HG02642 (cell line): ENCODE results near the gene MX1.

Experiments
- ATAC-seq: cut with Tn5 transposase; IDR thresholded peaks from one replicate; pipeline ENCODE4 v1.9.1; 2021; ENCODE audit warnings: mild to moderate bottlenecking; ENCODE audit not compliant: unreplicated experiment, poor library complexity

Gene MX1, protein sequence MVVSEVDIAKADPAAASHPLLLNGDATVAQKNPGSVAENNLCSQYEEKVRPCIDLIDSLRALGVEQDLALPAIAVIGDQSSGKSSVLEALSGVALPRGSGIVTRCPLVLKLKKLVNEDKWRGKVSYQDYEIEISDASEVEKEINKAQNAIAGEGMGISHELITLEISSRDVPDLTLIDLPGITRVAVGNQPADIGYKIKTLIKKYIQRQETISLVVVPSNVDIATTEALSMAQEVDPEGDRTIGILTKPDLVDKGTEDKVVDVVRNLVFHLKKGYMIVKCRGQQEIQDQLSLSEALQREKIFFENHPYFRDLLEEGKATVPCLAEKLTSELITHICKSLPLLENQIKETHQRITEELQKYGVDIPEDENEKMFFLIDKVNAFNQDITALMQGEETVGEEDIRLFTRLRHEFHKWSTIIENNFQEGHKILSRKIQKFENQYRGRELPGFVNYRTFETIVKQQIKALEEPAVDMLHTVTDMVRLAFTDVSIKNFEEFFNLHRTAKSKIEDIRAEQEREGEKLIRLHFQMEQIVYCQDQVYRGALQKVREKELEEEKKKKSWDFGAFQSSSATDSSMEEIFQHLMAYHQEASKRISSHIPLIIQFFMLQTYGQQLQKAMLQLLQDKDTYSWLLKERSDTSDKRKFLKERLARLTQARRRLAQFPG

GRCh38 chr21:41425954-41426675 is at the start of gene MX1:
Gene MX1 (plus strand): TSS chr21:41426239. CDS start chr21:41432071, 5,832 bp downstream.
- ATAC-seq, result peak; percentile 86

DNA sequence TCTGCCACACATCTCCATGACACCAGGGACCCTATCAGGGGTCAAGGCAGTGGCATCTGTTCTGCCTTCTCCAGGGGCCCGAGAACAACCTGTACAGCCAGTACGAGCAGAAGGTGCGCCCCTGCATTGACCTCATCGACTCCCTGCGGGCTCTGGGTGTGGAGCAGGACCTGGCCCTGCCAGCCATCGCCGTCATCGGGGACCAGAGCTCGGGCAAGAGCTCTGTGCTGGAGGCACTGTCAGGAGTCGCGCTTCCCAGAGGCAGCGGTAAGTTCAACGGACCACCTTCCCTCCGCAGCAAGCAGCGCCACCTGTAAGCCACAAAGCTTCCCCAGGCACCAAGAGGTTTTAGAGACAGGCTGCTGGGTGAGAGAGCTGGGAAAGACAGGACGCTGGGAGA is 48.3 kb upstream of the MX1 start:
- ATAC-seq, result no peak

- no peak for ATAC-seq
These were observed 47.2 kb upstream of the MX1 start for GRCh38 chr21:41378849-41379248.

GRCh38 chr21:41379901-41380300 is 46.1 kb upstream of the MX1 start:
- ATAC-seq, result no peak

DNA sequence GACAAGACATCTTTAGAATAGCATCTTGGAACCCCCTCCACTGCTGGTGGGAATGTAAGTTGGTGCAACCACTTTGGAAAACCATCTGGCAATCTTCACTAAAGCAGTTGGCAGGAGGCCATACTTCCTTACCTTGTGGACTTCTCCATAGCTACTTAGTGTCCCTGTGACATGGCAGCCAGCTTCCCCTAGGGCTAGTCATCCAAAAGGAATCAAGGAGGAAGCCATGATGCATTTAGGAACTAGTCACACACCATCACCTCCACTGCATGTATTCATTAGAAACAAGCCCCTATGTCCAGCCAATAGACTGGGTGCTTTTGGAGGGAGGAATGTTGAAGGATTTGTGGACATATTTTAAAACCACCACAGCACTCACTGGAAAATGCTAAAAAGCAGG is 44.3 kb upstream of the MX1 start:
- ATAC-seq, result no peak

GRCh38 chr21:41387042-41387819 is 38.8 kb upstream of the MX1 start:
- ATAC-seq, result no peak

DNA sequence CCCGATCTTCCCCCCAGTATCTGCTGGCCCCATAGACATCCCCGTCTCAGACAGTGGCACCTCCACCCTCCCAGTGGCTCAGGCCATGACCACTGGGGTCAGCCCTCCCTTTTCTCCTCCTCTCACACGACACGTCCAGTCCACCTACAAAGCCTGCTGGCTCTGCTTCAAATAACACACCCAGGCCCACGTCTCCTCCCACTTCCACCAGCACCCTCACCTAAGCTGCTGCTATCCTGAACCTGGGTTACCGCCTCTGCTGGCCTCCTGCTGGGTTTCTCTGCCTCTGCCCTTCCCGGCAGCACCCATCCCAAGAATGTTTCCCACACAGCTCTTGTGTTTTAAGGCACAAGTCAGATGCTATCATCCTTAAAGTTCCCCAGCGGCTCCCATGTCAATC is 38.2 kb upstream of the MX1 start:
- ATAC-seq, result no peak

DNA sequence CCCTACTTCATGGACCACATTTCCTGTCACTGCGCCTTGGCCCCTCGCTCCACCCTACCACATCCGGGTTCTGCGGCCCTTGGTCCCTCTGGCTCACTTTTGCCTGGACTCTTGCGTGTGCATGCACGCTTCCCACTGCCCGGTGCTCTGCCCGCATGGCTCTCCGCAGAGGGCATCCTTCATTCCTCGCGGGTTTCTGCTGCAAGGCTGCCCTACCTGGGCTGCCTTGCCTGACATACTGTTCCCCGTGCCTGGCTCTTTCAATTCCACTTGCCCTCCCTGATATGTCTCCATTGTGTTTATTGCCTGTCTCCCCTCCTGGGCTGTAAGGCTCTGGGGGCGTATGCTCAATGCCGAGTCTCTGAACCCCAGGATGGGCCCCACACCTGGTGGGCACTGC is 37.8 kb upstream of the MX1 start:
- no peak for ATAC-seq

DNA sequence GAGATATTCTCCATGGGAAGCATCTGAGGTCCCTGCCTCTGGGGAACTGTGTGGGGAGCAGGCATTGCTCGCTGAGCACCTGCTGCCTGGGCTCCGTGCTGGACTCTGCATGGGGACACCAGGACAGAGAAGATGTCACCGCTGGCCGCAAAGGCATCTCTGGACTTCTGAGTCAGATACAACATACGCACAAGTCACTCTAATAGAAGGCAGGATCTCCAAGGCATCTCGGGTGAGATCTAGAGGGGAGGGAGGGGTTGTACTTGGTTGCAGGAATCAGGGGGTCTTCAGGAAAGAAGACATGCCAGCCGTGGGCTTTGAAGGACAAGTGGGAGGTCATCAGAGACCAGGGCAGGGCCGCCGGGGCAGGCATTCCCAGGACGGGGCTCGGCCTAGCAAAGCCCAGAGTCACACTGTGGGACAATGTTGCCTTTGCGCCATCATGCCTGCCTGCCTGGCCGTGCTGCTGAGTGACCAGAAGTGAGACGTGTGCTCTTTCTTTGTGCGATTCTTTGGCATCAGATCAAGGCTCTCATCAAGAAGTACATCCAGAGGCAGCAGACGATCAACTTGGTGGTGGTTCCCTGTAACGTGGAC is 35.9 kb upstream of the MX1 start:
- ATAC-seq, result no peak

DNA sequence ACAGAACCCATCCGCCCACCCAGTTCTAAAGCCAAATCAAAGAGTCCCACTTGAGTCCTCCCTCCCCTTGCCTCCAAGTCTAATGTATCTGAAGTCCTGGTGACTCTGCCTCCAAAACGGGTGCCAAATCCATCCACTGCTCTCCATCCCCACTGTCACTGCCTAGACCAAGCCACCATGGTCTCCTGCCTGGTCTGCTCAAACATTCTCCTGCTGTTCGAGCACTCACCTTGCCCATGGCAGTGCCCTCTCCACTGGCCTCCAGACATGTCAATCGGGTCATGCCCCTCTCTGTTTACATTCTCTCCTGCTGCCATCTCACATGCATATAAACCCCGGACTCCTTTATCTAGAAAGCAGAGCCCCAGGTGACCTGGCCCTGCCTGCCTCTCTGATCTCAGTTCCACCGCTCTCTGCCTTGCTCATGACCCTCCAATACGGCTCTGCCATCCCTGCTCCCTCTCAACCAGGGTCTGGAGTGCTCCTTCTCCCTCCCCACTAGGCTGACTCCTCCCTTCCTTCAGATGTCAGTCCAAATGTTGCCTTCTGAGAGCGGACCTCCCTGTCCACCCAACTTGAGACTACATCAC is 32.1 kb upstream of the MX1 start:
- no peak for ATAC-seq

DNA sequence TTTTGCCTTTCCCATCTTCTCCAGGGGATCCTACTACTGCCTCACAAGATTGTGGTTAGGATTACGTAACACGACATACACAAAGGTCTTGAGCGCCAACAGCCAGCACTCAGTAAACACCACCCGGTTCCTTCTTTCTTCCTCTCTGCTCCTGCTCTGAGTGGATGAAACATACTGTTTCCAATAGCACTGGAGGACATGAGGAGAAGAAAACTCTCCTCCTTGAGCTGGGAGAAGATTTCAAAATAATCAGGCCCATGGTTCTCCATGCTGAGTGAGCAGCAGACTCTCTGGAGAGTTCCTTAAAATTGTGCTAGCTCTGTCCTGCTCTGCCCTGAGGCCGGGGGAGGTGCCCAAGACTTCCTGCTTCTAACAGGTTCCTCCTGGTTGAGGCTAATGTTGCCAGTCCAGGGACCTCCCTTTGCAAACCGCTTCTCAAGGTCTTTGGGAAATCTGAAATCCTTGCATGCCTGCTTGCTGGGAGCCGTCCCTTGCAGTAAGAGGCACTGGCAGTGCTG is 29.4 kb upstream of the MX1 start:
- ATAC-seq, result no peak

- ATAC-seq, result no peak
These were observed 28.6 kb upstream of the MX1 start for GRCh38 chr21:41397471-41397891.

- ATAC-seq, result no peak
These were observed 27.8 kb upstream of the MX1 start for GRCh38 chr21:41398251-41398650.

DNA sequence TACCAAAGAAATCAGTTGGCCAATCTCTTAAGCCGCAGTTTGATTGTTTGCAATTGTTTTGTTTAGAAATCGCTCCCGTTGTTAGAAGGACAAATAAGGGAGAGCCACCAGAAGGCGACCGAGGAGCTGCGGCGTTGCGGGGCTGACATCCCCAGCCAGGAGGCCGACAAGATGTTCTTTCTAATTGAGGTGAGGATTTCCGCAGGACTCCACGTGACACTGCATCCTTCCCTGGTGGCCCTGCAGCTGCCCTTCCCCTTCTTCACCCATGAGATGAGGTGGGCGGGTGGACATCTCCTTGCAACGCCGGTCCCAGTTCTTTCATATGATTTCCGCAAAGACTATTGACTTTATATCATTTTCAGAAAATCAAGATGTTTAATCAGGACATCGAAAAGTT is 27.2 kb upstream of the MX1 start:
- no peak for ATAC-seq

- ATAC-seq, result no peak
These were observed 26.7 kb upstream of the MX1 start for GRCh38 chr21:41399246-41399800.

- ATAC-seq, result no peak
These were observed 23.8 kb upstream of the MX1 start for GRCh38 chr21:41402231-41402630.

DNA sequence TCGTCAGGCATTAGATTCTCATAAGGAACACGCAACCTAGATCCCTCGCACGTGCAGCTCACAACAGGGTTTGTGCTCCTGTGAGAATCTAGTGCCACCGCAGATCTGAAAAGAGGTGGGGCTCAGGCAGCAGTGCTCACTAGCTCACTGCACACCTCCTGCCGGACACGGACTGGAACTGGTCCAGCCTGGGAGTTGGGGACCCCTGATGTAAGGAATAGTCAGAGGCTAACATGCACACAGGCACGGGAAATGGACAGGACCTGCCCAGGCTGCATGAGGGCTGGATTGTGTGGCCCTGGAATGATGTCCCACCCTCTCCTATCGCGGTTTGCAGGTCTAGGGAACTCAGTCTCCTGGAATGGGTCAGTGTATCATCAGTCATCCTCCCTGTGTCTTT is 23.2 kb upstream of the MX1 start:
- no peak for ATAC-seq

DNA sequence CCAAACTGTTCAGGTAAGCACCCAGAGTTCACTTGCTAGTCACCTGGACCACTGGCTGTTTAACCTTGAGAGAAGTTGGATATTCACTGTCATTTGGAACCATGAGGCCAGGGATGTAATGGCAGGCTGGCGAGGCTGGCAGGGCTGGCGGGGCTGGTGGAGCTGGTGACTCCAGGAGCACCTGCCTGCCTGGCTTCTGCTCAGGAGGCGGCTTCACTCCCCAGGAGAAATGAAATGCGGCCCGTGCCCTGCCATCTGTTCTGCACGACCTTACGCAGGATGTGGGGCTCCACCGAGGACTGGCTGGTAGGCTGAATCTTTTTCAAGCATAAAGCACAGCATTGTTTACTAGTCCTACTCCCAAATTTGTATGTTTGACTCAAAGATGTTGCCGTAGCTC is 22.7 kb upstream of the MX1 start:
- ATAC-seq, result no peak

- ATAC-seq, result no peak
These were observed 22.1 kb upstream of the MX1 start for GRCh38 chr21:41403966-41404365.
